Limb (tissue), 2 donors: ENCODE data around the gene INVS.
"Not testable (repeated sequence)": the region's sequence is repeated elsewhere in the genome, so short reads cannot be mapped to it uniquely, and the experiment has no call there.

Experiments
- DNase-seq, 2 donors: peaks; one replicate each; pipeline ENCODE4 v3.0.0-alpha.2; 2016; ENCODE audit errors: extremely low spot score in 2 of 2

INVS gene

DNA sequence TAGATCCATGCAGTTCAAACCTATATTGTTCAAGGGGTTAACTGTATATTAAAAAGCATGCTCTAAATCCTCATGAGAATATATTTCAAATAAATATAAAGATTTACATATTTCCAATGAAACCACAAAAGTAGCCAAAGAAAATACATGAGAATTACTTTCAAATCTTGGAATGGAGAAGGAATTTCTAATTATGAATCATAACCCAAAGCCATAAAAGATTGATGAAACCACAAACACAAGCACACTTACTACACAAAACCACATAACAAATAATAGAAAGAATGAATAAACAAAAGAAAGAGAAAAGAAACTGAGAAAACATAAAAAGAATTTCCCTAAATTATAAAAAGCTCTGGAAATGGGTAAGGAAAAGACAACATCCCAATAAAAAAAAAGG is 16.3 kb upstream of the INVS start:
- DNase-seq = no peak

DNA sequence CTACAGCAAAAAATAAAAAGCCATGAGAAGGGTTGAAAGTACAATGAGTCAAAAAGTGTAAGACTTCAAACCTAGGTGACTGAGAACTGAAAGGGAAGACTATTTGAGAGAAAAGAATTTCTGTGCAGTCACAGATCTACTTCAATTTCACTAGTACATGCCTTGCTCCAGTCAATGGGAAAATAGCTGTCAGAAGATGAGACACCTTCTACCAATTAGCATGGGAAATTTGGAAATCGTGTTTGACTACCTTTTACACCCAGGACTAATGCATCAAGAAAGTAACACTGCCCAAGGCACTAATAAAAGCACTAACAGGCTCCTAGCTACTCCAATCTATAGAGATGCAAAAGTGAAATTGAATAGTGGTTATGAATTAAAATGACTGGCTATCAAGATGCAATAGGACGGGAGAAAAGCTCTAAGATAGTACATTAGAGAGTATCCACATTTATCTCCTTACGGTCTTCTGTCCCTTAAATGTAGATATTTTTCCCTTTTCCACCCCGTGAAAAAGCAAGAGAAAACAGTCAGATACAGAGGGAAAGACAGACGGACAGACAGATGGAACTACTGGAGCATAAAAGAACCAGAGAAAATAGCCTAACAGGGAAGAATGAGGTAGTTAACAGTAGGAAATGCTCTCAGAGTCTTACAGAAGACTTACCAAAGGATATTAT is 15.5 kb upstream of the INVS start:
- DNase-seq = no peak

DNA sequence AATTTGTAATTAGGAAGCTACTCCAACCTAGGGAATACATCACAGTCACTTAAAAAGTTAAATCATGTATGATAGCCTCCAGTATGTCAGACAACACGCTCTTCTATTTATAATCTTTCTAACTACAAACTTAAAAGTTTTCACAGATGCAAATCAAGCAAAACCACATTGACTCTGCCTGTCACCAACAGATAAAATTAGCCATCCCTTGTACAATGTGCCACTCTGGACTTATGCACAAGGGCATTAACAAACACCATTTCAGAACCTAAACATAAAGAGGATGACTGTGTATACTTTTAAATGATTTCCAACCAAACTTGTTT is 15.0 kb upstream of the INVS start:
- DNase-seq = no peak

DNA sequence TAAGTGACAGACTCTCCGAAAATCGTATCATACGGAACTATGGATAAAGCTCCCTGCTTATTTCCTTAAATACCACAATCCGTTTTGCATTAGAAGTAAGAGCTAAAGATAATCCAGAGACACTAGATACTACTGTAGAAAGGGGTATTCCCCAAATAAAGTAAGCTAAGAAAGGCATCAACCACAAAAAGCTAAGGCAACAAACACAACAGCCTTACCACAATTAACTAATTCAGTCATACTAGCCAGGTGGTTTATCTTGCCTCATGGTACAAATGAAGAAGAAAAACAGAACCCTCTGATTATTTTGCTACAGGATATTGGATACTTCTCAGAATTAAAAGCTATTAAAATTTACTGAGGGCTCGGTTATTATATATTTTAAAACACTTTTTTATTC is 14.3 kb upstream of the INVS start:
- no peak for DNase-seq

DNA sequence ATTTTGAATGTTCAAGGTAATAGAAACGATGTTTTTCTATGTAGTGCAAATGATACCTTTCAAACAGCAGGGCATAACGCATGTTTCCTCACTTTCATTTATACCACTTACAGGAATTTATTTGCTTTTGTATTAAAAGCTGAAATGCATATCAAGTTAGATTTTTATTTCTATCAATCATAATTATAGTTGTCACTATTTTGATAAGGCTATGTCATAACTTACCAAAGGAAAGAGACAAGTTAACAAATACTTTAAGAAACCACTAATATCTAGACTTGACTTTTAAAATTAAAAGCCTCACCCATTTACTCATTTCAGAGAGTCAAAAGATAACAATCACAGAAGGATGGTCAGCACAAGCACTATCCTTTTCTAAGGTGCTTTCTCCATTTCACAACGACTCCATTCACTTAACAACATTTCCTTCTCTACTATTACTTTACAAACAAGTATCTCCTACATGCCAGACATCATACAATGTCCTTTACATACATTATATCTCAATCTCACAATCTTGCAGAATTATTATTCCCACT is 12.9 kb upstream of the INVS start:
- no peak for DNase-seq

DNA sequence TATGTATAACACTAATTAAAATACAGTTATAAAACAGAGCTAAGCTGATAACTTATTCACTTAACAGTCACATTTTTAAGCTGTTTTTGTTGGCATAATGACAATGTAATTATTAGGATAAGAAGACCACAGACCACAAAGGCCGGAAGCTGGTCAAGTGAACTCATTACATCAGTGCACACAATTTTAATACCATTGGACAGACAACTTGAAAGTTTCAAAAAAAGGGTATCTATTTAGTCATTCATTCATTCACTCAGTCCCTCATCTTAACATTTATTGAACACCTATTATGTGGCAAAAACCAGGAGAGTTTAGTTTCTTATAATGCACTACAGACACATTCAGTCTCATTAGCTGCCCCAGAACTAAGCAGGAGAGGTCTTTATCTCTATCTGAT is 11.8 kb upstream of the INVS start:
- no peak for DNase-seq

DNA sequence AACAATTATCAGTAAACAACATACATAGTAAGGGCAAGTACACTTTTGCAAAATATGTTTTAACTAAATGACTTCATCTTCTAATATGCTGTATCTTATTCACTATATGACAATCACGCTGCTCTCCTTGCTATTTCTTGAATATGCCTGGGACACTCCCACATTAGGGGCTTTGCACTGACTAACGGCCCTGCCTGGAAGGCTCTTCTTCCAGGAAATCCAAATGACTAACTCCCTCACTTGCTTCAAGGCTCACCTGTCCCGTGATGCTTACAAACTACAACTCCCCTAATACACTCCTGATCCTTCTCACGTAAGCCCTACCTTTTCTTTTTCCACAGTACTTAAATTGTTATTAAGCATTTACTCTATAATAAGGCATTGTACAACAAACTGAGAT is 10.8 kb upstream of the INVS start:
- no peak for DNase-seq

DNA sequence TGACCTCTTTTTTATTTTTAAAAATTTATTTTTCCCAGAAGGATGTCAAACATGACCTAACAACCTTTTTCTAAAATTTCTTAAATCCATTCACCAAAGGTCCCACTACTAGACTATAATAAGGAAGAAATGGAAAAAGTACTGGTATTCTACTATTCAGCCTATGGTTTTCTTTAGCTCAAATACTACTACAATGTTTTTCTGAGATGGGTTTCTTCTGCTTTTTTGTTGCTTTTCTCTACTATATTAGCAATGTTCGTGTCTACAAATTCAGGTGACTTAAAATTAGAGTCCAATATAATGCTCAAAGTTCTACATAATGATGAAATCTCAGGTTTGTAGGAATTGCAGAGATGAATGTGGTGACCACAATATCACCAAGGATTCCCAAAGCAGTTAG is 8.2 kb upstream of the INVS start:
- no peak for DNase-seq

DNA sequence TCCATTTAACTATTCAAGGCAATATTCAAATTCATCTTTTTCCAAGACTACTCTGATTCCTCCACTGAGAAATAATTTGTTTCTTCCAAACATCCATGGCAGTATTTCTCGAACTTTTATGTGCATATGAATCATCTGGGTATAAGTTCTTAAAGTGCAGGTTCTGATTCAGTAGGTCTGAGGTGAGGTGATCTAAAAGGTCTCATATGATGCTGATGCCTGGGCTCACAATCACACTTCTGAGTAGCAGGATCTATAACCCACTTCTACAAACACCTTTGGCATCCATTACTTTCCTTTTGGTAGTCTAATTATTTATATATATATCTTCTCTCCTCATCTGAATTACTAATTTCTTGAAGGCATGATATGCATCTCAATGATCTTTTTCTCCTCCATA is 7.4 kb upstream of the INVS start:
- DNase-seq = no peak

DNA sequence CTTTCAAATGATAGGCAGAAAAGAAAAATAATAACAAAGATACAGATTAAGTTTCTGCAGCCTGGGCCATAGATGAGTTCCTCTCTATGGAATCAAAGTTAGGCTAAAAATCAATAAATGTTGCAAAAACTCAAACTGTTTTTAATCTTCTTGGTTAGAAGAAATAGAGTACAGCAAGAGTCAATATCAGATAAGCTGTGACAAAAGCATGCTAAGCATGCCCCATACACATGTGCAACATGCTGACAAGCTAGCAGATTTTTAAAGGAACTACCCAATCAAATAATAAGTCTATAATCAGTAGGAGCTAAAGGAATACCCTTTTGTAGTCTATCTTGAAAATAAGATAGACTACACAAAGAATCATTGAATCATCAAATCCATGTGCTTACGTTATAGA is 7.0 kb upstream of the INVS start:
- no peak for DNase-seq

DNA sequence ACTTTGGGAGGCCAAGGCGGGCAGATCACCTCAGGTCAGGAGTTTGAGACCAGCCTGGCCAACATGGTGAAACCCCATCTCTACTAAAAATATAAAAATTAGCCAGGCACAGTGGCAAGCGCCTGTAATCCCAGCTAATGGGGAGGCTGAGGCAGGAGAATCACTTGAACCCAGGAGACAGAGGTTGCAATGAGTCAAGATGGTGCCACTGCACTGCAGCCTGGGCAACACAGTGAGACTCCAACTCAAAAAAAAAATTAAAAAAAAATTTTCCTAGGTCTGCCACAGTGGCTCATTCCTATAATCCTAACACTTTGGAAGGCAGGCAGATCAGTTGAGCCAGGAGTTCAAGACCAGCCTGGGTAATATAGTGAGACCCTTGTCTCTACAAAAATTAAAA is 4.6 kb upstream of the INVS start:
- DNase-seq = not testable (repeated sequence)

DNA sequence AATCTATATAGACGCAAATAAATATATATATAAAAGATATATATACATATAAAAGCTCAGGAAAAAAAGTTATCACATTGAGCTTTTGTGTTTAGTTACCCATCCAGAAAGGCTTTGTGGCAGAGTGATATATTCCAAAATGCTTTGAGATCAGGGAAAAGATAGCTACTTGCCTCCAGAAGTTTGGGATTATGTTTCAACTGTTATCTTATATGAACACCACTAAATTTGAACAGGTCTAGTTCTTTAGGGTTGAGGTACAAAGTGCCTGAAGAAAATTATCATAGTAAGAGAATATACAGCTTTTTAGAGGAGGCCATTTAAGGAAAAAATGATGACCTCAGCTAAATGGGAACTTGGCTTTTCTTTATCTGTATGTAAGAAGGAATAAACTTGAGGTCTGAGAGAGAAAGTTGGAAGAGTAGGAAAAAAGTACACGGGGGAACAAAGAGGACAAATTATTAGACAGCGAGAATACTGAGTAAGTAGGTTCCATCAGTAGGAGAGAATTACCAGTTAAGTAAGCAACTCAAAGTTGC is 2.6 kb upstream of the INVS start:
- no peak for DNase-seq

DNA sequence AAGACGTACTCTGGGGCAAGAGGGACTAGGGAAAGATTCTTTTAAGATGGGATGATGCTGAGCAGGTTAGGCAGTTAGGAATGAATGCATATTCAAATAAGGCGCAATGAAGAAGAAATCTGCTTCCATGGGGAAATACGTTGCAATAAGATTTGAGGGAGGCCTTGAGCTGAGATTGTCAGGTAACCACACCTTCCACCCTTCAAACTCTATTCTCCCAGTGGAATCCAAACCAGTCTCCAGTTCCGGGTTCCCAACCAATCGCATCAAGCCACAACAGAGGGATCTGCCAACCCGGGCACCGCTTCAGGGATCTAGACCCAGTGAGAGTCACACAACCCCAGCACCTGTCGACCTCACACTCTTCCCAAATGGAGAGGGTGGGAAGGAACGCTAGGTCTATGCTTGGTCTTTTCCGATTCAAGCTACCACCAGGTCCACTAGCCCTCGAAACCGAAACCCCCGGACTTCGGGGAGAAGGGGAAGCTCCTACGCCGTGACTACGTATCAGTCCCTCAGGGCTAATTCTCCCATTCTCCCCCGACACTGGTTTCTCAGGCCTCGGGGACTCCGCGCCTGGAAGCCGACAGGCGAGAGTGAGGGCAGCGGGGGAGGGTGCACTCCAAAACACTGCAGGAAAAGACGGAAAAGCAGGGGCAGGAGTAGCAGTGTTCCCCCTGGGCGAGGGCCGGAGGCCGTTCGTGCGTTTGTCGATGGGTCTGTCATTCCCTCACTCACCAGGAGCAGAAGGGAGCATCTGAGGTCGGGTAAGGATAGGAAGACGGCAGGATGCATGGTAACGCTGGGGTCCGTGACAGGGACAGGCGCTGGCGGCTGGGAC is 777 bp upstream of the INVS start:
- DNase-seq = peak in 1 of 2 donors; percentile 53

DNA sequence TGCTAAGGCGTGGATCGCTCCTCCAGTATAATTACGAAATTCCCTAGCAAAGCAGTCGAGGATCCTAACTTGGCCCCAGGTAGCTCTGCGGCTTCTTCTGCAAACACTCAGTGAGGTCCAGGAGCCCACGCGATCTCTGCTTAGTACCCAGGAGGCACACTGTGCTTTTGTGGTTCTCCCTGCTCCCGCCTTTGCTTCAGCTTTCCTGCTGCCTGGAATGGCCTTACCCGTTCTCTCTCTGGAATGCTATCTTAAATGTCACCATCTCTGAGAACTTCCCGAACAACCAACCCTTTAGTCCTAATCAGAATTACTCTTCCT is 639 bp downstream of the INVS start:
- DNase-seq = no peak

DNA sequence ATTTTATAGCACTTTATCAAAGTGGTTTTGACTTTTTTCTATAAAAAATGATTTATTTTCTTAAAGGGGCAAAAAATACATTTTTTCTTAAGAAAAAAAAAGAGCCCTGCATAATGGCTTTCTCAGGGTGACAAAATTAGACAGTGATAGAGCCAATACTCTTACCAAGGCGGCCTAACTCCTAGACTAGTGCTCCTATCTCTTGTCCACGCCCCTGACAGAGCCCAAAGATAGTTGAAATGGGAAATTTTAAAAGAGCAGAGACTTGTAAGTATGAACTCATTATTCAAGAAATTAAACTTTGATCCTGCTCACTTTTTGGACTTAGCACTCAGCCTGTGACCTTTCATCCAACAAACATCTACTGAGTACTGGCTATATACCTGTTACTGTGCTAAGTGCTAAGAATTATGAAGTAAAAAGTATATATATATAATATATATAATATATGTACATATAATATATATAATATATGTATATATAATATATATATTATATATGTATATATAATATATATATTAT is 1.2 kb downstream of the INVS start:
- DNase-seq = no peak

DNA sequence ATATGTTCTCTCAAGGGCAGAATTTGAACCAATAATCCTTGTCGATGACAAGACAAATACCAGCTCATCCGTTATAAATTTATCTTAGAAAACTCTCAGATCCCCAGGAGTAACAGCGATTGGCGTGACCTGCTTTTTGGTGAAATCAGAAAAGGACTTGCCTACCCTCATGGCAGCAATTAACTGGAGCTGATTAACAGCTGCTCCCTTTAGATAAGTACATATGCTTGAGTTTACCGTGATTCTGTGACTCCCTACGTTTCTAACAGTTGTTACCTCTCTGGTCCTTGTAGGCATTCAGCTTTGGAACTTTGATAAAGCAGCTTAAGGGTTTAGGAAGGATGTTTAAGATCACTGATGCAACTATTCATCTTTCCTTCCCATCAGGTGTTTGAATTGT is 2.6 kb downstream of the INVS start:
- DNase-seq = no peak

DNA sequence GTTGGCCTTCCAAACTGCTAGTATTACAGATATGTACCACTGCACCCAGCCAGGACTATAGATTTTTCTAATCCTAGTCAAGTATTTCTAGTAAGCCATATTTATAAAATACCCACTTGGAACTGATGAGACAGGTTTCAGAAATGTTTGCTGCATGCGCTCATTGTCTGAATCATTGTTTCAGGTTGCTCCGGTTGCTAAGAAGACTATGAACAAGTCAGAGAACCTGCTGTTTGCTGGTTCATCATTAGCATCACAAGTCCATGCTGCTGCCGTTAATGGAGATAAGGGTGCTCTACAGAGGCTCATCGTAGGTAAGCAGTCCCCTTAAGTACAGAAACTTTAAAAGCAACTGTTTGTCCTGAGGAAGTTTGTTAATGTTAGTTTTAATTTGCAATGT is 5.3 kb downstream of the INVS start:
- no peak for DNase-seq

DNA sequence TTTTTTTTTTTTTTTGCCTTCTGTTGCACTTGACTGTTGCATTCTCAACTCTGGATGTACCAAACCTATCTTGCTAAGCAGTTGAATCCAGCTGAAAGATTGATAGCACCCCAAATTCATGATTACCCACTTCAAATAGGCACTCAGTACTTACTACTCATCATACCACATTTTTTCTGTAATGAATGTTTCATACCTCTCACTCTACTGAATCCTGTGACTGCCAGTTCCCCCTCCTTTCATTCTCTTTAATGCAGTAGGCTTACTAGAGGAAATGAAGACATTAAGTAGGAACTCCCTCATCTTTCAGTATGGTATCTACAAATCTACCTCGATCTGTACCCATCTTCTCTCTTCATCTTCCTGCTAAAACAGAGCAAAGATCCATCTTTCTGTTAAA is 6.8 kb downstream of the INVS start:
- DNase-seq = no peak

DNA sequence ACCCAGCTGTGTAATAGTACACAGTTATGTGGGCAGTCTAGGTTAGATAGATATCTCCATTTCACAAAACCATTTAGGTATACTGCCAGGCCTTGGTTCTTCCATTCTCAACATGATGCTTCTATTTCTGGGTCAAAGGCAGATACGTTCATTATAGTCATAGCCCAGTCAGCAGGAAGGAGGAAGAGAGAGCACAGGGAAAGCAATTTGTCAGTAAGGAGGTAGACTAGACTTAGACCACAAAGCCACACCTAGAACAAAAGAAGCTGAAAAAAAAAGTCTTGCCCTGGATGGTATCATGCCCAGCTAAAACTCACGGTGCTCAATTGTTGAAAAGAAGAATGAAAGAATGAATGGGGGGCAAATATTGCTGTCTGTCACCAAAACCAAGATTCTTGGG is 7.6 kb downstream of the INVS start:
- no peak for DNase-seq

DNA sequence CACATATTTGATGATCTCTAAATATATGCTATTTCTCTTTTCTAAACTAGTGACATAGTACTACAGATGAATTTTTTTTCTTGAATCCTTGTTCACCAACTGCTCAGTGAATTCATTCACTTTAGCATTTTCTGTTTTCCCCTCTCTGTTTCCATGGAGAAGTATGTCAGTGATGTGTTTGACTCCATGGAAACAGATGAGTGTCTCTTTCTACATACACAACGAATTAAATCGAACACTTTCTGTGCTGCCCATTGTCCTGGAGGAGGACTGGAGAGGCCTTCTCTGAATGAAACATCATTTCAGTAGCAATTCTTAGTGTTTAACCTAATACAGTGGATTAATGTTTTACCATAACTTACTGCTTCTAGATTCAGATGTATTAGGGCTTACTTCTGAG is 9.5 kb downstream of the INVS start:
- peak in 1 of 2 donors; percentile 49 for DNase-seq

DNA sequence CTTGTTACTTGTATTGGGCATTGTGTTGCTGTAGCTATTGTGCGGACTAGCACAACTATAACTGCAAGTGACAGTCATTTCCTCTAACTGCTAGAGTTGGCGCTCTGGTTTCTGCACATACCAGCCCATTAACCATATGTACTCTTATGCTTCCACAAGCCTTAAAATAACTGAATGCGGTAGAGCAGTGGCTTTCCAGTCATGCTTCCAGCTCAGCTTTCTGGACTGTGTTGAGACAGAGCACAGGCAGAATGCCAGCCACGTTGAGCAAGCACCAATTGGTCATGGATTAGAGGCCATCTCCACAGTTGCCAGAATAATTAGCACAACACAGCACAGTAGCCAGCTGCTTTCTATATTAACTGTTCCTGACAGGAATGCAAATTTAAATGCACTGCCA is 12.2 kb downstream of the INVS start:
- DNase-seq = peak; percentile 72 to 91

DNA sequence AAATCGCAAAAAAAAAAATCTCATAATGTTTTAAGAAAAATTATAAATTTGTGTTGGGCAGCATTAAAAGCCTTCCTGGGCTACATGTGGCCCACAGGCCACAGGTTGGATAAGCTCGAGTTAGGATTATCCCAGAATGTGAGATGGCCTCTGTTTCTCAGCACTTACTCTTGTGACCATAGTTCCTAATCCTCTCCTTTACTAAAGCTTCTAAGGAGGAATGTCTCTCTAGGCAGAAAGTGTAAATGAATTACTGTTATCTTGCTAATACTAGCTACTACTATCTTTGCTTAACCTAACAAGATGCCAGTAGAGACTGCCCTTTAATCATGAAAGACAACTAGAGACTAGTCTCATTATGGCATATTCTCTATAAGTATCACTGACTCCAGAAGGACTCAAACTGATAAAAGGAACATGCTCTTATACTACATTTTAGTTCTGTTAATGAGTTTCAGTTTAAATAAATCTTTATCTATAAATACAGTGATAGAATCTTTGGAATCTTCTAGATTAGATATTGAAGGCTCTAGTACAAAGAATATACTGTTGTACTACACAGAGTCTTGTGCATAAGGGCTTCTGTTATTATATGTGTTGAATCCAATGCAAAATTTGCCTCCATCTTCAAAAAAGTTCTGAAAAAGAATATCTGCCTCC is 13.8 kb downstream of the INVS start:
- DNase-seq = no peak
